GM12875 (cell line): ENCODE measurements around the gene ZNF385C.

Experiments
- H3K4me3 ChIP-seq: one replicate; pipeline ENCODE4 v1.5.1; 2011; ENCODE audit warnings: low read depth, low read length, control low read depth
- CTCF ChIP-seq: IDR thresholded peaks from 2 replicates; pipeline ENCODE4 v1.5.1; 2011; ENCODE audit warnings: low read depth, mild to moderate bottlenecking, control low read depth, inconsistent platforms, low read length, moderate library complexity, borderline replicate concordance; ENCODE audit not compliant: insufficient read depth

The ZNF385C gene

GRCh38 chr17:42131232-42131631 is 33.0 kb upstream of the ZNF385C start:
- no peak overlapping the region for H3K4me3 ChIP-seq
- no peak for TF ChIP-seq CTCF

GRCh38 chr17:42130310-42130936 is 32.1 kb upstream of the ZNF385C start:
- no peak for TF ChIP-seq CTCF
- no peak overlapping the region for H3K4me3 ChIP-seq

DNA sequence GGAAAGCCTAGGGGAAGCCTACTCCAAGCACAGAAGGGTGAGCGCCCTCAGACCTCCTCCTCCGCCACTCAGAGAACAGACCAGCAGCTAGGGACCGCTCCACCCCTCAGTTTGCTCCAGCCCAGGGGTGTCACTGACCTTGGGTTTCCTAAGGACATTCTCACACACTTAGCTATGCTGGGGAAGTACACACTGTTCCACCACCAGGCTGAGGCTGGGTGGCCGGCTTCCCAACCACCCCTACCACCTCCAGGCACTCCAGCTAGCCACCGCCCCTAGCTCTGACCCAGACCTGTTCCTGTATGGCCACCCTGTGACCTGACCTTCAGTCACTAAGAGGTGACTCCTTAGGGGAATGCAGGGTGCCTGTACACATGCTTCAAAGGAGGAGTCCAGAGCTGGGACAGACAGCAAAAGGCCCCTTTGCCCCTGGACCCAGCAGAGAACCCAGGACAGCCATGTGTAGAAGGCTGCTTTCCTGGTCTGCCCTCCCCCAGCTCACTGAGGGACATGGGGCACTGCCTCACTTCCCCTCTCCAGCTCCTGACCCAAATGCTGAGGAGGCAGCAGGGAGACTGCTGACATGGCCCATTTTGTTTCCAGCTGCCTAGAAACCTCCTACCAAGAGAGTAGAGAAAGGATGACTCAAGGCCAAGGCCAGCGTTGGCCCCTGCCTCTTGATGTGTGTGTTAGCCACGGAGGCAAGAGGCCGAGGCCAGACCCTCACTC is 31.0 kb upstream of the ZNF385C start:
- no peak for TF ChIP-seq CTCF
- H3K4me3 ChIP-seq, result no peak overlapping the region

GRCh38 chr17:42127414-42127813 is 29.1 kb upstream of the ZNF385C start:
- TF ChIP-seq CTCF, result no peak
- H3K4me3 ChIP-seq, result no peak overlapping the region

DNA sequence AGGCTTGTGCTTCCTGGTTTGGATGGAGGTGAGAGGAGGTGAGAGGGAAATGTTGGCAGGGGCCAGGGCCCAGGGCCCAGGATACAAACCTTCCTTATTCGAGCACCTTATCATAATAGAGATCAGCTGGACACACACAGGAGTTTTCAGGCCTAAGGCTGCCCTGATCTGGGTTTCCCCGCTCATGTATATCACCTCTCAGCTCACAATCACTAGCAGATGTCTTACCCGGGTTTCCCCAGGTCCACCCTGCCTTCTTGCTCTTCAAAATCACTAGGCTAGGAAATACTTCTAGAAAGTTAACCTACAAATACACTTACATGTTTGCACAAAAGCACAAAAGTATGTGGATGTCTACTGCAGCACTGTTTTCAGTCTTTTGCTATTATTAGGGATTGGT is 28.6 kb upstream of the ZNF385C start:
- no peak for TF ChIP-seq CTCF

GRCh38 chr17:42125565-42125964 is 27.3 kb upstream of the ZNF385C start:
- no peak overlapping the region for H3K4me3 ChIP-seq
- no peak for TF ChIP-seq CTCF

More for the DNA sequence above, 28.6 kb upstream of the ZNF385C start:
- H3K4me3 ChIP-seq, result no peak overlapping the region

DNA sequence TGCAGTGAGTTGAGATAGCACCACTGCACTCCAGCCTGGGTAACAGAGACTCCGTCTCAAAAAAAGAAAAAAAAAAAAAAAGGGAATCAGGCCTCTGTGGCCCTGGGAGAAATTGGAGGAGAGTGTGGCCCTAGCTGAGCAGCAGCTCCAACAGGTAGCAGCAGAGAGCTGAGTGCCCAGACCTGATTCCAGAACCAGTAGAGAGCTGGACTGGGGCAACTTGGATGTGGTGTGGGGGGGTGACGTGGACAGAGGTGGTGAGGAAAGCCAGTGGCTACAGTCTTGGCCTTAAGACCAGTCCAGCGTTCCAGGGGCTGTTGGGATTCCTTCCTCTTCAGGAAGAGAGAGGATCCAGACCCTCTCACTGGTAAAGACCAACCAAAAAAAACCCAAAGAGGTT is 26.0 kb upstream of the ZNF385C start:
- TF ChIP-seq CTCF, result no peak
- no peak overlapping the region for H3K4me3 ChIP-seq
